Measurements from ENCODE around the gene HCRTR1. TPM values are rescaled to one million over a fixed set of nuclear protein-coding genes. Genes with fewer than 3 reads are reported as not detected.

HCRTR1 gene
- total and polyA plus RNA-seq, 10 of the 15 experiments (the other 5 are each of a cell fraction or from before 2014, with no cell fraction given): not detected

- POLR2A ChIA-PET: no interaction called here
- 41% methylated on average over 4 of the region's 4 CpGs for WGBS (ENCODE audit: insufficient coverage, insufficient replicate concordance, low lambda C conversion rate, missing lambda C conversion rate)
- SMC1A ChIA-PET (ENCODE audit: uncharacterized antibody, unreplicated experiment): no interaction called here
- Histone ChIP-seq H4K20me1 (ENCODE audit: control insufficient read depth, insufficient read depth) (no peaks in the 10 kb centered on the region), H2AFZ (ENCODE audit: control insufficient read depth, low read depth, low read length) (no peak overlapping the region), H3K9ac (ENCODE audit: control insufficient read depth, insufficient read depth, low read length) (no peak overlapping the region), H3K27ac (ENCODE audit: control insufficient read depth, insufficient read depth) (no peak overlapping the region), H3K36me3 (ENCODE audit: control insufficient read depth in 2 of 2, insufficient read depth in 2 of 2, low read length in 1 of 2) (no peaks in the 10 kb centered on the region), H3K4me3 (no peak overlapping the region), H3K4me2 (ENCODE audit: control insufficient read depth, insufficient read depth) (no peak overlapping the region), H3K27me3 (replicated peaks in 1 of 2; ENCODE audit: control insufficient read depth in 2 of 2, insufficient read depth in 2 of 2, low read length in 1 of 2) (no peaks in the 10 kb centered on the region; a peak in 1 of 4 replicates), H3K4me1 (ENCODE audit: control insufficient read depth, insufficient read depth, low read length) (no peaks in the 10 kb centered on the region), H3K9me3 (replicated peaks; ENCODE audit: control insufficient read depth, insufficient read depth, low read length) (no peaks in the 10 kb centered on the region), H3K79me2 (ENCODE audit: control insufficient read depth, insufficient read depth, low read length) (no peaks in the 10 kb centered on the region)
- DNase-seq (ENCODE audit: low read depth, low spot score) (no peak), FAIRE-seq (no peak), ATAC-seq (no peak)
- TF ChIP-seq E4F1 (IDR thresholded peaks at IDR 0.05; ENCODE audit: borderline replicate concordance, partially characterized antibody) (no peak), CEBPZ (IDR thresholded peaks at IDR 0.05; ENCODE audit: low read depth, low read length) (no peak), SRF (IDR thresholded peaks at IDR 0.05; ENCODE audit: low read depth in 2 of 2, low read length in 2 of 2) (no peak), SPI1 (IDR thresholded peaks at IDR 0.05; ENCODE audit: borderline replicate concordance, insufficient read depth, low read depth, low read length) (no peak), PML (IDR thresholded peaks at IDR 0.05; ENCODE audit: low read length) (no peak), MXI1 (IDR thresholded peaks at IDR 0.05; ENCODE audit: low read depth, low read length) (no peak), NR2F1 (conservative IDR thresholded peaks at IDR 0.05) (no peak), MLLT1 (IDR thresholded peaks at IDR 0.05) (no peak), SP1 (IDR thresholded peaks at IDR 0.05; ENCODE audit: low read depth, low read length) (no peak), ZNF274 (IDR thresholded peaks at IDR 0.05; ENCODE audit: insufficient read depth, insufficient read length) (no peak)
- in situ Hi-C loops (cut with MboI): loop anchor here (5.0 kb wide), 1 partner anchor 142 kb away; no protein-coding TSS in a partner anchor
- RAD21 ChIA-PET (ENCODE audit: unreplicated experiment): no interaction called here
- intact Hi-C loops (cut with micrococcal nuclease; ENCODE audit: unreplicated experiment): no loop called here
- no TSS peak for BruUV-seq (replicated peaks)
- CTCF ChIA-PET: interaction anchor here (0.7 kb wide), 1 partner anchor 9 kb away, joined by 3 read pairs; no protein-coding TSS in a partner anchor
These were observed 38.3 kb downstream of the HCRTR1 start for GRCh38 chr1:31655756-31656155.
